Activated CD4-positive, alpha-beta T cell treated with anti-CD3 and anti-CD28 coated beads, Interleukin-2, Interleukin-4, amounts not matched to agents 100 ng/mL and 50 ng/mL, durations not matched to agents 16 hours and 8 hours (primary cell): ENCODE measurements around the gene ATCAY.

Source experiments
- DNase-seq: peaks from one replicate; pipeline ENCODE4 v3.0.0-alpha.2; 2020; ENCODE audit warnings: low spot score

The ATCAY gene

GRCh38 chr19:3970313-3970807, 89.9 kb downstream of the ATCAY start:
- no peak for DNase-seq

GRCh38 chr19:3970808-3971598, 90.5 kb downstream of the ATCAY start, which contains the start of gene DAPK3:
DAPK3 (minus strand) TSS chr19:3971099; CDS start chr19:3969735, 1,364 bp downstream.
- peak; percentile 98 for DNase-seq

- DNase-seq, result no peak
These were observed 94.7 kb downstream of the ATCAY start for GRCh38 chr19:3975144-3975543.

GRCh38 chr19:3975637-3976087, 95.2 kb downstream of the ATCAY start:
- no peak for DNase-seq

- no peak for DNase-seq
These were observed 96.2 kb downstream of the ATCAY start for GRCh38 chr19:3976495-3977241.
